KMS-11 (cell line): ENCODE measurements around the gene INPP5A.
"Not testable (repeated sequence)": the region's sequence is repeated elsewhere in the genome, so short reads cannot be mapped to it uniquely, and the experiment has no call there.

Source experiments
- H2AFZ ChIP-seq: fragments of 200-600 bp; sonication (generic); 2 replicates; pipeline ENCODE4 v1.6.1; 2016; ENCODE audit warnings: antibody characterized with exemption, mixed run types, low read depth
- H3K27ac ChIP-seq: fragments of 200-600 bp; sonication (generic); 2 replicates; pipeline ENCODE4 v1.6.1; 2016; ENCODE audit warnings: mild to moderate bottlenecking, mixed run types
- H3K27me3 ChIP-seq: fragments of 200-600 bp; sonication (generic); 2 replicates; pipeline ENCODE4 v1.6.1; 2017; ENCODE audit warnings: mild to moderate bottlenecking, low read depth, mixed run types, moderate library complexity; ENCODE audit not compliant: insufficient read depth
- H3K36me3 ChIP-seq: fragments of 200-600 bp; sonication (generic); 2 replicates; pipeline ENCODE4 v1.6.1; 2017; ENCODE audit warnings: mild to moderate bottlenecking, mixed run types; ENCODE audit not compliant: insufficient read depth
- H3K4me1 ChIP-seq: fragments of 200-600 bp; sonication (generic); 2 replicates; pipeline ENCODE4 v1.6.1; 2016; ENCODE audit warnings: mild to moderate bottlenecking, low read depth, mixed run types; ENCODE audit not compliant: poor library complexity, severe bottlenecking
- H3K4me2 ChIP-seq: fragments of 200-600 bp; sonication (generic); 2 replicates; pipeline ENCODE4 v1.7.0; 2016; ENCODE audit warnings: mild to moderate bottlenecking, mixed run types
- H3K4me3 ChIP-seq: fragments of 200-600 bp; sonication (generic); IDR thresholded peaks from 2 replicates; pipeline ENCODE4 v1.6.1; 2017; ENCODE audit warnings: low read depth, low read length, mixed read lengths; ENCODE audit not compliant: insufficient read depth
- H3K79me2 ChIP-seq: fragments of 200-600 bp; sonication (generic); 2 replicates; pipeline ENCODE4 v1.6.1; 2016; ENCODE audit warnings: low read depth, mixed run types; ENCODE audit not compliant: insufficient read depth
- H3K9ac ChIP-seq: fragments of 200-600 bp; sonication (generic); 2 replicates; pipeline ENCODE4 v1.6.1; 2016; ENCODE audit warnings: mild to moderate bottlenecking, mixed run types
- H4K20me1 ChIP-seq: fragments of 200-600 bp; sonication (generic); 2 replicates; pipeline ENCODE4 v1.6.1; 2016; ENCODE audit warnings: mild to moderate bottlenecking, mixed run types; ENCODE audit not compliant: insufficient read depth
- TF ChIP-seq, protein P1 (sequence below): fragments of 200-600 bp; sonication (generic); conservative IDR thresholded peaks from 2 replicates; pipeline ENCODE4 v1.6.1; 2017; ENCODE audit warnings: low read depth, mild to moderate bottlenecking, antibody characterized with exemption, low read length, moderate library complexity, mixed read lengths

Gene INPP5A

DNA sequence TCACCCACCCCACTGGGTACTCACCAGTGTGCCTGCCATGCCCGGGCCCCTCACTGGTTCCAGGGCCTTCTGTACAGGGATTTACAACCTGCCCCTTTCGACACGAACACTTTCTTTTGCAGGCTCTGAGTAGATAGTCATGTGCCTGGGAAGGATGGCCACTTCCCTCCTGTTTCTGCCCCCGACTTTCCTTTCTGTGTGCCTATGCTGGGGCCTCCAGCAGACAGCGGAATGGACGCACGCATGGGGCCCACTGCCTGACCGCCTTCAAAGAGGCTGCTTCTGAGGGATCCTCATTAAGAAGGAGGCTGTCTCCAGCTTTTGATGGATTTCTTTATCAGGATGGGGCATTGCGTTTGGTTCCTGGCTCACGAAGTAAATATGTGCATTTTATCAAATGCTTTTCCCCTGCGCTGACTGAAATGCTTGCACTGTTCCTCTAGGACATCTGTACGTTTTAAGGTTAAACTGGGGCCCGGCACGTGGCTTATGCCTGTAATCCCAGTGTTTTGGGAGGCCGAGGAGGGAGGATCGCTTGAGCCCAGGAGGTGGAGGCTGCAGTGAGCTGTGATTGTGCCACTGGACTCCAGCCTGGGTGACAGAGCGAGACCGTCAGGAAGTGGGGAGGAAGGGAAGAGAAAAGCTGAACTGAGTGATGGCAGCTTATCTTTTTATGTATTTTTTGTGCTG lies 277.7 kb downstream of the INPP5A start:
- Histone ChIP-seq H3K36me3 (no peaks in the 10 kb centered on the region), H2AFZ (no peak overlapping the region), H3K79me2 (no peaks in the 10 kb centered on the region), H3K27ac (no peak overlapping the region), H3K27me3 (peaks cover 55% of the 10 kb centered on the region), H4K20me1 (no peaks in the 10 kb centered on the region), H3K9ac (no peak overlapping the region), H3K4me2 (no peak overlapping the region), H3K4me3 (no peak overlapping the region), H3K4me1 (no peaks in the 10 kb centered on the region)
- TF ChIP-seq, protein P1, sequence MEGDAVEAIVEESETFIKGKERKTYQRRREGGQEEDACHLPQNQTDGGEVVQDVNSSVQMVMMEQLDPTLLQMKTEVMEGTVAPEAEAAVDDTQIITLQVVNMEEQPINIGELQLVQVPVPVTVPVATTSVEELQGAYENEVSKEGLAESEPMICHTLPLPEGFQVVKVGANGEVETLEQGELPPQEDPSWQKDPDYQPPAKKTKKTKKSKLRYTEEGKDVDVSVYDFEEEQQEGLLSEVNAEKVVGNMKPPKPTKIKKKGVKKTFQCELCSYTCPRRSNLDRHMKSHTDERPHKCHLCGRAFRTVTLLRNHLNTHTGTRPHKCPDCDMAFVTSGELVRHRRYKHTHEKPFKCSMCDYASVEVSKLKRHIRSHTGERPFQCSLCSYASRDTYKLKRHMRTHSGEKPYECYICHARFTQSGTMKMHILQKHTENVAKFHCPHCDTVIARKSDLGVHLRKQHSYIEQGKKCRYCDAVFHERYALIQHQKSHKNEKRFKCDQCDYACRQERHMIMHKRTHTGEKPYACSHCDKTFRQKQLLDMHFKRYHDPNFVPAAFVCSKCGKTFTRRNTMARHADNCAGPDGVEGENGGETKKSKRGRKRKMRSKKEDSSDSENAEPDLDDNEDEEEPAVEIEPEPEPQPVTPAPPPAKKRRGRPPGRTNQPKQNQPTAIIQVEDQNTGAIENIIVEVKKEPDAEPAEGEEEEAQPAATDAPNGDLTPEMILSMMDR = no peak

GRCh38 chr10:132816718-132817117 lies 279.1 kb downstream of the INPP5A start:
- Histone ChIP-seq H2AFZ (no peak overlapping the region), H3K4me3 (no peak overlapping the region)
- TF ChIP-seq, protein P1 = no peak

GRCh38 chr10:132817701-132818211 lies 280.2 kb downstream of the INPP5A start:
- TF ChIP-seq, protein P1 = no peak
- H3K27me3 ChIP-seq = peaks cover 55% of the 10 kb centered on the region
- H3K79me2 ChIP-seq = no peaks in the 10 kb centered on the region
- no peaks in the 10 kb centered on the region for H3K4me1 ChIP-seq
- H2AFZ ChIP-seq = no peak overlapping the region
- H3K4me2 ChIP-seq = no peak overlapping the region
- H3K9ac ChIP-seq = no peak overlapping the region
- no peak overlapping the region for H3K4me3 ChIP-seq
- H3K27ac ChIP-seq = no peak overlapping the region
- H3K36me3 ChIP-seq = no peaks in the 10 kb centered on the region
- H4K20me1 ChIP-seq = no peaks in the 10 kb centered on the region

More at GRCh38 chr10:132816718-132817117, 279.1 kb downstream of the INPP5A start:
- no peaks in the 10 kb centered on the region for H3K36me3 ChIP-seq
- H3K27me3 ChIP-seq = peaks cover 55% of the 10 kb centered on the region
- no peaks in the 10 kb centered on the region for H3K4me1 ChIP-seq
- no peaks in the 10 kb centered on the region for H3K79me2 ChIP-seq
- no peak overlapping the region for H3K9ac ChIP-seq
- H4K20me1 ChIP-seq = no peaks in the 10 kb centered on the region
- no peak overlapping the region for H3K4me2 ChIP-seq
- H3K27ac ChIP-seq = no peak overlapping the region

DNA sequence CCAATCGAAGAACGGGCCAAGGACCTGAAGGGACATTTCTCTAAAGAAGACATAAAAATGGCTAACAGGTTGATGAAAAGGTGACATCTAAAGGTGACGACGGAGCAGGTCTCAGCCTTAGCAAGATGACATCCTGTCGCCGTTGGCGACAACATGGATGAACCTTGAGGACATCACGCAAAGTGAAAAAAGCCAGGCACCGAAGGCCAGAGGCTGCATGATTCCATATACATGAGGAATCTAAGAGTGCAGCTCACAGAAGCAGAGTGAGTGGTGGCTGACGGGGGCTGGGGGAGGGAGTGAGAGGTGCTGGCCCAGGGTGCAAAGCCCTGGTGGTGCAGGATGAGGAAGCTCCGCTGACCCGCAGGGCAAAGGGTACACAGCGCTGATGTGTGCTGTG lies 282.5 kb downstream of the INPP5A start:
- Histone ChIP-seq H3K27me3 (peaks cover 47% of the 10 kb centered on the region), H3K4me1 (no peaks in the 10 kb centered on the region), H2AFZ (no peak overlapping the region), H3K36me3 (no peaks in the 10 kb centered on the region), H3K9ac (no peak overlapping the region), H3K79me2 (no peaks in the 10 kb centered on the region), H4K20me1 (no peaks in the 10 kb centered on the region), H3K4me3 (no peak overlapping the region), H3K27ac (no peak overlapping the region), H3K4me2 (no peak overlapping the region)
- TF ChIP-seq, protein P1 = no peak

DNA sequence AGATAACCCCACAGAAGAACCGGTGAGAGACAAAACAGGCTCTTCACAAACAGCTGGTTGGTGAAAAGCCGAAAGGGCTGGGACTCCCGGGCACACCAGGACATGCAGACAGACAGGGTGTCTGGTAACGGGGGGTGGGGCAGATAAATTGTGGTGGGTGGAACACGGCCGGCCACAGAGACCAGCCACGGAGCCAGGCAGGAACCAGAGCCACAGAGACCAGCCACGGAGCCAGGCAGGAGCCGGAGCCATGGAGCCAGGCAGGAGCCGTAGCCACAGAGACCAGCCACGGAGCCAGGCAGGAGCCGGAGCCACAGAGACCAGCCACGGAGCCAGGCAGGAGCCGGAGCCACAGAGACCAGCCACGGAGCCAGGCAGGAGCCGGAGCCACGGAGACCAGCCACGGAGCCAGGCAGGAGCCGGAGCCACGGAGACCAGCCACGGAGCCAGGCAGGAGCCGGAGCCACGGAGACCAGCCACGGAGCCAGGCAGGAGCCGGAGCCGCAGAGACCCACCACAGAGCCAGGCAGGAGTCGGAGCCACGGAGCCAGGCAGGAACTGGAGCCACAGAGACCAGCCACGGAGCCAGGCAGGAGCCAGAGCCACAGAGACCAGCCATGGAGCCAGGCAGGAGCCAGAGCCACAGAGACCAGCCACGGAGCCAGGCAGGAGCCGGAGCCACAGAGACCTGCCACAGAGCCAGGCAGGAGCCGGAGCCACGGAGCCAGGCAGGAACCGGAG lies 288.4 kb downstream of the INPP5A start:
- not testable (repeated sequence) for H3K4me3 ChIP-seq, H3K9ac ChIP-seq

More for the DNA sequence above, 288.4 kb downstream of the INPP5A start:
- peaks cover 23% of the 10 kb centered on the region for H3K27me3 ChIP-seq
- not testable (repeated sequence) for H4K20me1 ChIP-seq, H3K27ac ChIP-seq, H3K4me2 ChIP-seq, H3K79me2 ChIP-seq, H3K36me3 ChIP-seq, H3K4me1 ChIP-seq, H2AFZ ChIP-seq
